Measurements from ENCODE around the gene EVC. TPM values are rescaled to one million over a fixed set of nuclear protein-coding genes. Genes with fewer than 3 reads are reported as not detected.

The EVC gene
- total RNA-seq, 2 donors from 2014 or later: 18.4 to 30.0 TPM

GRCh38 chr4:5712931-5713330 is 1.9 kb downstream of the EVC start:
- ATAC-seq: no peak
- no peak for TF ChIP-seq CTCF (IDR thresholded peaks at IDR 0.05)
- no peak for TF ChIP-seq POLR2A (IDR thresholded peaks at IDR 0.05)
- Histone ChIP-seq H3K4me3 (no peak overlapping the region), H3K4me1 (peaks cover 44% of the 10 kb centered on the region), H3K27me3 (no peaks in the 10 kb centered on the region), H3K9me3 (no peaks in the 10 kb centered on the region), H3K27ac (no peak overlapping the region), H3K36me3 (replicated peaks in 1 of 2; ENCODE audit: insufficient read depth in 1 of 2, low read depth in 2 of 2) (no peaks in the 10 kb centered on the region)
- no peak for DNase-seq
- 89 to 100% methylated on average over 3 of the region's 3 CpGs for WGBS, 2 donors
- intact Hi-C loops (cut with DNase I): no loop called here

- 75 to 79% methylated on average over 6 of the region's 6 CpGs for WGBS, 2 donors
- Histone ChIP-seq H3K4me3 (no peak overlapping the region), H3K4me1 (peaks cover 36% of the 10 kb centered on the region), H3K27me3 (no peaks in the 10 kb centered on the region), H3K27ac (no peak overlapping the region), H3K9me3 (no peaks in the 10 kb centered on the region), H3K36me3 (replicated peaks in 1 of 2; ENCODE audit: insufficient read depth in 1 of 2, low read depth in 2 of 2) (no peaks in the 10 kb centered on the region)
- no peak for TF ChIP-seq POLR2A (IDR thresholded peaks at IDR 0.05)
- TF ChIP-seq CTCF (IDR thresholded peaks at IDR 0.05): no peak
- ATAC-seq (no peak), DNase-seq (no peak)
- intact Hi-C loops (cut with DNase I): no loop called here
Observed at GRCh38 chr4:5713861-5714260, 2.9 kb downstream of the EVC start.

- Histone ChIP-seq H3K27me3 (no peaks in the 10 kb centered on the region), H3K4me3 (no peak overlapping the region), H3K4me1 (peaks cover 31% of the 10 kb centered on the region), H3K36me3 (replicated peaks in 1 of 2; ENCODE audit: insufficient read depth in 1 of 2, low read depth in 2 of 2) (no peaks in the 10 kb centered on the region), H3K27ac (no peak overlapping the region), H3K9me3 (no peaks in the 10 kb centered on the region)
- DNase-seq (no peak), ATAC-seq (no peak)
- 47% methylated on average over 2 of the region's 2 CpGs for WGBS, 2 donors
- TF ChIP-seq CTCF (IDR thresholded peaks at IDR 0.05) (no peak), POLR2A (IDR thresholded peaks at IDR 0.05) (no peak)
- intact Hi-C loops (cut with DNase I): no loop called here
Observed at GRCh38 chr4:5715357-5715756, 4.4 kb downstream of the EVC start.

- Histone ChIP-seq H3K4me1 (peaks cover 31% of the 10 kb centered on the region), H3K4me3 (no peak overlapping the region), H3K27ac (no peak overlapping the region), H3K27me3 (no peaks in the 10 kb centered on the region), H3K36me3 (replicated peaks in 1 of 2; ENCODE audit: insufficient read depth in 1 of 2, low read depth in 2 of 2) (no peaks in the 10 kb centered on the region), H3K9me3 (no peaks in the 10 kb centered on the region)
- ATAC-seq (no peak), DNase-seq (no peak)
- intact Hi-C loops (cut with DNase I): no loop called here
- TF ChIP-seq POLR2A (IDR thresholded peaks at IDR 0.05) (no peak), CTCF (IDR thresholded peaks at IDR 0.05) (no peak)
- 71 to 85% methylated on average over 2 of the region's 2 CpGs for WGBS, 2 donors
Observed at GRCh38 chr4:5716391-5716790, 5.4 kb downstream of the EVC start.

GRCh38 chr4:5717449-5718158 is 6.6 kb downstream of the EVC start:
- 66 to 74% methylated on average over 4 of the region's 4 CpGs for WGBS, 2 donors
- DNase-seq (no peak), ATAC-seq (no peak)
- Histone ChIP-seq H3K4me1 (peaks cover 30% of the 10 kb centered on the region), H3K36me3 (replicated peaks in 1 of 2; ENCODE audit: insufficient read depth in 1 of 2, low read depth in 2 of 2) (no peaks in the 10 kb centered on the region), H3K27ac (peak overlapping the region in 2 of 4 donors; percentile 38 to 66), H3K9me3 (no peaks in the 10 kb centered on the region), H3K27me3 (no peaks in the 10 kb centered on the region), H3K4me3 (no peak overlapping the region)
- intact Hi-C loops (cut with DNase I): no loop called here
- TF ChIP-seq POLR2A (IDR thresholded peaks at IDR 0.05) (no peak), CTCF (IDR thresholded peaks at IDR 0.05) (no peak)
